Liver (tissue), 9 donors: ENCODE measurements around the gene CYBA. TPM values are rescaled to one million over a fixed set of nuclear protein-coding genes. Genes with fewer than 3 reads are reported as not detected.
"Not testable (repeated sequence)": the region's sequence is repeated elsewhere in the genome, so short reads cannot be mapped to it uniquely, and the experiment has no call there.

Experiments
- DNase-seq: peaks from one replicate; pipeline ENCODE4 v3.0.0-alpha.2; 2017; ENCODE audit warnings: low spot score
- H3K27ac ChIP-seq, 2 donors: one replicate each; pipeline ENCODE4 v1.7.0; 2013; ENCODE audit warnings: inconsistent platforms in 2 of 2, low read length in 2 of 2, control low read depth in 1 of 2, low read depth in 1 of 2, mild to moderate bottlenecking in 1 of 2
- H3K27me3 ChIP-seq, 4 donors: one replicate each; pipeline versions ENCODE4 v1.6.1 to v1.7.0; 2013; ENCODE audit warnings: low read length in 3 of 4, inconsistent platforms in 1 of 4, mild to moderate bottlenecking in 1 of 4, moderate library complexity in 1 of 4; ENCODE audit not compliant: control insufficient read depth in 4 of 4, insufficient read depth in 4 of 4
- H3K36me3 ChIP-seq, 4 donors: one replicate each; pipeline versions ENCODE4 v1.6.1 to v1.7.0; 2013; ENCODE audit warnings: low read length in 3 of 4, mild to moderate bottlenecking in 3 of 4, low read depth in 1 of 4, moderate library complexity in 1 of 4; ENCODE audit not compliant: control insufficient read depth in 4 of 4, insufficient read depth in 3 of 4
- H3K4me1 ChIP-seq, 4 donors: one replicate each; pipeline versions ENCODE4 v1.6.1 to v1.7.0; 2013; ENCODE audit warnings: low read length in 3 of 4, mild to moderate bottlenecking in 3 of 4, moderate library complexity in 1 of 4; ENCODE audit not compliant: control insufficient read depth in 4 of 4, insufficient read depth in 4 of 4
- H3K4me3 ChIP-seq, 3 donors: one replicate each; pipeline versions ENCODE4 v1.6.1 to v1.7.0; 2013; ENCODE audit warnings: low read length in 3 of 3, control low read depth in 1 of 3, low read depth in 1 of 3, mild to moderate bottlenecking in 1 of 3
- H3K9ac ChIP-seq, 2 donors: one replicate each; pipeline ENCODE4 v1.7.0; 2013; ENCODE audit warnings: low read length in 2 of 2, mild to moderate bottlenecking in 2 of 2, moderate library complexity in 2 of 2, control low read depth in 1 of 2, low read depth in 1 of 2
- H3K9me3 ChIP-seq, 4 donors: one replicate each; pipeline versions ENCODE4 v1.6.1 to v1.7.0; 2013; ENCODE audit warnings: low read length in 3 of 4; ENCODE audit not compliant: control insufficient read depth in 4 of 4
- ATF3 ChIP-seq: IDR thresholded peaks from 2 replicates; pipeline ENCODE4 v1.6.1; 2016; ENCODE audit warnings: antibody characterized with exemption
- FOXA1 ChIP-seq: IDR thresholded peaks from 2 replicates; pipeline ENCODE4 v1.6.1; 2016; ENCODE audit warnings: antibody characterized with exemption
- FOXA2 ChIP-seq: IDR thresholded peaks from 2 replicates; pipeline ENCODE4 v1.6.1; 2016; ENCODE audit warnings: antibody characterized with exemption
- GABPA ChIP-seq, 2 donors: IDR thresholded peaks in 1 of 2; conservative IDR thresholded peaks in 1 of 2; 2 replicates each; pipeline ENCODE4 v1.6.1; 2016; ENCODE audit warnings: antibody characterized with exemption in 2 of 2, mild to moderate bottlenecking in 1 of 2, moderate library complexity in 1 of 2
- HNF4A ChIP-seq, 2 donors: conservative IDR thresholded peaks; 2 replicates each; pipeline ENCODE4 v1.6.1; 2016; ENCODE audit warnings: antibody characterized with exemption in 2 of 2, mild to moderate bottlenecking in 2 of 2
- JUND ChIP-seq, 2 donors: IDR thresholded peaks; 2 replicates each; pipeline ENCODE4 v1.6.1; 2016; ENCODE audit warnings: antibody characterized with exemption in 2 of 2
- NR2F2 ChIP-seq: IDR thresholded peaks from 2 replicates; pipeline ENCODE4 v1.6.1; 2016; ENCODE audit warnings: antibody characterized with exemption
- REST ChIP-seq: IDR thresholded peaks from 2 replicates; pipeline ENCODE4 v1.6.1; 2016; ENCODE audit warnings: antibody characterized with exemption, mild to moderate bottlenecking
- TAF1 ChIP-seq: conservative IDR thresholded peaks from 2 replicates; pipeline ENCODE4 v1.6.1; 2016; ENCODE audit warnings: antibody characterized with exemption, mild to moderate bottlenecking
- YY1 ChIP-seq: IDR thresholded peaks from 2 replicates; pipeline ENCODE4 v1.6.1; 2016; ENCODE audit warnings: antibody characterized with exemption, mild to moderate bottlenecking
- WGBS: extraction: QIAGEN DNeasy Blood & Tissue Kit; methylation state at CpG from one replicate; pipeline ENCODE4 v1.1.7; 2013; 5-methylcytosine and 5-hydroxymethylcytosine counted together
- polyA plus RNA-seq, 2 donors: library from polyadenylated mRNA; stranded (reverse) in 1 of 2; unstranded in 1 of 2; fragments of 200-250 nt in 1 of 2; fragments of >200 nt in 1 of 2; fragmentation: Nextera tagmentation in 1 of 2; extraction: Ambion mirVana in 1 of 2; gene quantifications; one replicate each; pipeline versions ENCODE4 v1.2.1 to v1.2.3, GENCODE V29; 2013 to 2015
- total RNA-seq, 2 donors: library from RNA; depleted of rRNA; stranded (reverse); fragments of >200 nt; gene quantifications; one replicate each; pipeline ENCODE4 v1.2.3, GENCODE V29; 2014
- donor health status: healthy.
- donor health status: healthy.
- donor health status: healthy.
- donor health status: healthy.
- donor health status: healthy.

Gene CYBA
- total and polyA plus RNA-seq, 4 donors = 39.0 to 217 (median 52.6) TPM

GRCh38 chr16:88610080-88610479, 40.8 kb downstream of the CYBA start:
- Histone ChIP-seq H3K36me3 (peaks cover 4 to 55% (median 19%) of the 10 kb centered on the region in 4 donors), H3K27me3 (no peaks in the 10 kb centered on the region), H3K4me1 (peaks cover 0 to 4% (median 3%) of the 10 kb centered on the region in 4 donors), H3K9me3 (no peaks in the 10 kb centered on the region), H3K9ac (no peak overlapping the region), H3K27ac (no peak overlapping the region), H3K4me3 (no peak overlapping the region)
- TF ChIP-seq FOXA1 = no peak
- no peak for TF ChIP-seq JUND (IDR thresholded peaks at IDR 0.05)
- no peak for TF ChIP-seq GABPA (IDR thresholded peaks at IDR 0.05 in 1 of 2, conservative IDR thresholded peaks at IDR 0.05 in 1 of 2)
- TF ChIP-seq HNF4A (conservative IDR thresholded peaks at IDR 0.05) = no peak
- TF ChIP-seq TAF1 = no peak
- no peak for TF ChIP-seq ATF3
- no peak for TF ChIP-seq YY1
- no peak for TF ChIP-seq FOXA2
- TF ChIP-seq REST = no peak
- DNase-seq = no peak
- WGBS = 93% methylated on average over 6 of the region's 6 CpGs

- WGBS = 89% methylated on average over 8 of the region's 8 CpGs
- not testable (repeated sequence) for H3K27ac ChIP-seq, H3K9me3 ChIP-seq, H3K9ac ChIP-seq, H3K4me1 ChIP-seq, H3K4me3 ChIP-seq, DNase-seq, H3K27me3 ChIP-seq
- peaks cover 4 to 56% (median 19%) of the 10 kb centered on the region in 4 donors for H3K36me3 ChIP-seq
These were observed 41.4 kb downstream of the CYBA start for GRCh38 chr16:88609426-88609825.

GRCh38 chr16:88608076-88608475, 42.8 kb downstream of the CYBA start:
- H3K27me3 ChIP-seq = no peaks in the 10 kb centered on the region
- H3K9ac ChIP-seq = no peak overlapping the region
- WGBS = 88% methylated on average over 6 of the region's 6 CpGs
- TF ChIP-seq FOXA2 (no peak), JUND (IDR thresholded peaks at IDR 0.05) (no peak), NR2F2 (no peak)
- H3K4me1 ChIP-seq = peaks cover 0 to 5% (median 3%) of the 10 kb centered on the region in 4 donors
- no peak for DNase-seq
- no peaks in the 10 kb centered on the region for H3K9me3 ChIP-seq
- no peak overlapping the region for H3K4me3 ChIP-seq
- H3K27ac ChIP-seq = no peak overlapping the region
- H3K36me3 ChIP-seq = peaks cover 4 to 53% (median 19%) of the 10 kb centered on the region in 4 donors
